Tibial artery (tissue), 4 donors: ENCODE data around the gene KAT2B.

Experiments used
- DNase-seq, 2 donors: peaks; one replicate each; pipeline ENCODE4 v3.0.0-alpha.2; 2019
- H3K27ac ChIP-seq, 2 donors: fragments of 200-600 bp; sonication (generic) in 1 of 2; 1 replicate in 1 of 2; 2 replicates in 1 of 2; pipeline ENCODE4 v1.5.1; 2018 to 2019; ENCODE audit warnings: mild to moderate bottlenecking in 1 of 2
- H3K27me3 ChIP-seq, 2 donors: fragments of 200-600 bp; sonication (generic) in 1 of 2; one replicate each; pipeline versions ENCODE4 v1.5.1 to v1.6.0; 2016 to 2019
- H3K36me3 ChIP-seq, 3 donors: fragments of 200-600 bp; sonication (generic) in 2 of 3; one replicate each; pipeline ENCODE4 v1.5.1; 2016 to 2019; ENCODE audit warnings: mild to moderate bottlenecking in 2 of 3
- H3K4me1 ChIP-seq, 4 donors: fragments of 200-600 bp; sonication (generic) in 2 of 4; 1 replicate in 3 of 4; 2 replicates in 1 of 4; pipeline ENCODE4 v1.5.1; 2016 to 2019
- H3K4me3 ChIP-seq, 2 donors: fragments of 200-600 bp; sonication (generic) in 1 of 2; 1 replicate in 1 of 2; 2 replicates in 1 of 2; pipeline ENCODE4 v1.5.1; 2018 to 2019; ENCODE audit warnings: mild to moderate bottlenecking in 2 of 2
- H3K9me3 ChIP-seq, 3 donors: fragments of 200-600 bp; sonication (generic) in 1 of 3; one replicate each; pipeline ENCODE4 v1.5.1; 2016 to 2019
- CTCF ChIP-seq, 2 experiments: fragments of 200-600 bp in 1 of 2; fragments of 450-650 bp in 1 of 2; IDR thresholded peaks; one replicate each; pipeline ENCODE4 v1.5.1; 2017 to 2019; ENCODE audit warnings: antibody characterized with exemption in 2 of 2, mild to moderate bottlenecking in 1 of 2, moderate library complexity in 1 of 2
- intact Hi-C: fragments of 100-400 bp; cut with DNase I; formaldehyde crosslinking; loops from one replicate; pipeline ENCODE4 v1.15.0; 2023; ENCODE audit warnings: low total_unique reads

The KAT2B gene

GRCh38 chr3:20146301-20146700 lies 106.1 kb downstream of the KAT2B start:
- TF ChIP-seq CTCF (IDR thresholded peaks at IDR 0.05) = no peak
- no peaks in the 10 kb centered on the region for H3K4me1 ChIP-seq

GRCh38 chr3:20147361-20147760 lies 107.1 kb downstream of the KAT2B start:
- peaks cover 25 to 32% (median 28%) of the 10 kb centered on the region in 3 donors for H3K36me3 ChIP-seq
- no peak overlapping the region for H3K4me3 ChIP-seq
- H3K27ac ChIP-seq = no peak overlapping the region
- DNase-seq = no peak
- no peaks in the 10 kb centered on the region for H3K9me3 ChIP-seq
- no peaks in the 10 kb centered on the region for H3K27me3 ChIP-seq
- H3K4me1 ChIP-seq = no peaks in the 10 kb centered on the region
- TF ChIP-seq CTCF (IDR thresholded peaks at IDR 0.05) = no peak
- intact Hi-C loops = no loop called here

More at GRCh38 chr3:20146301-20146700, 106.1 kb downstream of the KAT2B start:
- Histone ChIP-seq H3K27me3 (no peaks in the 10 kb centered on the region), H3K4me3 (no peak overlapping the region), H3K27ac (no peak overlapping the region), H3K9me3 (no peaks in the 10 kb centered on the region), H3K36me3 (peaks cover 25 to 32% (median 25%) of the 10 kb centered on the region in 3 donors)
- intact Hi-C loops = no loop called here
- no peak for DNase-seq

GRCh38 chr3:20148466-20148865 lies 108.2 kb downstream of the KAT2B start:
- Histone ChIP-seq H3K4me1 (no peaks in the 10 kb centered on the region), H3K36me3 (peaks cover 24 to 36% (median 27%) of the 10 kb centered on the region in 3 donors), H3K27ac (no peak overlapping the region), H3K9me3 (no peaks in the 10 kb centered on the region), H3K4me3 (no peak overlapping the region), H3K27me3 (no peaks in the 10 kb centered on the region)
- intact Hi-C loops = no loop called here
- DNase-seq = no peak
- no peak for TF ChIP-seq CTCF (IDR thresholded peaks at IDR 0.05)

GRCh38 chr3:20154078-20154477 lies 113.8 kb downstream of the KAT2B start:
- no peak for TF ChIP-seq CTCF (IDR thresholded peaks at IDR 0.05)

GRCh38 chr3:20154928-20155327 lies 114.7 kb downstream of the KAT2B start:
- Histone ChIP-seq H3K4me1 (no peaks in the 10 kb centered on the region), H3K9me3 (no peaks in the 10 kb centered on the region), H3K4me3 (no peak overlapping the region), H3K27me3 (no peaks in the 10 kb centered on the region), H3K27ac (no peak overlapping the region), H3K36me3 (peaks cover 17 to 20% (median 17%) of the 10 kb centered on the region in 3 donors)
- intact Hi-C loops = no loop called here
- no peak for TF ChIP-seq CTCF (IDR thresholded peaks at IDR 0.05)
- DNase-seq = no peak

More at GRCh38 chr3:20154078-20154477, 113.8 kb downstream of the KAT2B start:
- Histone ChIP-seq H3K4me1 (no peaks in the 10 kb centered on the region), H3K36me3 (peaks cover 19 to 23% (median 23%) of the 10 kb centered on the region in 3 donors), H3K4me3 (no peak overlapping the region), H3K27me3 (no peaks in the 10 kb centered on the region), H3K27ac (no peak overlapping the region), H3K9me3 (no peaks in the 10 kb centered on the region)
- intact Hi-C loops = no loop called here
- no peak for DNase-seq

- Histone ChIP-seq H3K27me3 (no peaks in the 10 kb centered on the region), H3K27ac (no peak overlapping the region), H3K36me3 (peaks cover 0 to 4% (median 0%) of the 10 kb centered on the region in 3 donors), H3K9me3 (no peaks in the 10 kb centered on the region), H3K4me3 (no peak overlapping the region), H3K4me1 (no peaks in the 10 kb centered on the region)
- DNase-seq = no peak
- intact Hi-C loops = no loop called here
- TF ChIP-seq CTCF (IDR thresholded peaks at IDR 0.05) = no peak
Measured at GRCh38 chr3:20160230-20160629, 120.0 kb downstream of the KAT2B start.
